ENCODE results near the gene MACROH2A1.

Gene MACROH2A1

GRCh38 chr5:135312255-135312935 is 86.6 kb downstream of the MACROH2A1 start:
- no peaks in the 10 kb centered on the region for H3K4me1 ChIP-seq (ENCODE audit: control insufficient read depth, insufficient read depth, low read length)
- no peak overlapping the region for H3K4me3 ChIP-seq (ENCODE audit: low read length in 2 of 2)
- H3K36me3 ChIP-seq (ENCODE audit: control insufficient read depth in 2 of 2, insufficient read depth in 2 of 2, low read length in 2 of 2), result no peaks in the 10 kb centered on the region
- no peaks in the 10 kb centered on the region for H3K9me3 ChIP-seq (ENCODE audit: control insufficient read depth in 2 of 2, low read length in 2 of 2)
- no peaks in the 10 kb centered on the region for H3K27me3 ChIP-seq (ENCODE audit: control insufficient read depth in 1 of 2, insufficient read depth in 2 of 2, low read length in 2 of 2)
- no peak overlapping the region for H3K27ac ChIP-seq (ENCODE audit: low read length)
- no peak overlapping the region for H3K9ac ChIP-seq (ENCODE audit: low read length in 2 of 2)

GRCh38 chr5:135310328-135310989 is 88.6 kb downstream of the MACROH2A1 start:
- Histone ChIP-seq H3K4me1 (ENCODE audit: control insufficient read depth, insufficient read depth, low read length) (no peaks in the 10 kb centered on the region), H3K9me3 (ENCODE audit: control insufficient read depth in 2 of 2, low read length in 2 of 2) (no peaks in the 10 kb centered on the region), H3K36me3 (ENCODE audit: control insufficient read depth in 2 of 2, insufficient read depth in 2 of 2, low read length in 2 of 2) (no peaks in the 10 kb centered on the region), H3K27ac (ENCODE audit: low read length) (no peak overlapping the region), H3K4me3 (ENCODE audit: low read length in 2 of 2) (no peak overlapping the region), H3K9ac (ENCODE audit: low read length in 2 of 2) (no peak overlapping the region), H3K27me3 (ENCODE audit: control insufficient read depth in 1 of 2, insufficient read depth in 2 of 2, low read length in 2 of 2) (no peaks in the 10 kb centered on the region)

- H3K4me1 ChIP-seq (ENCODE audit: control insufficient read depth, insufficient read depth, low read length), result no peaks in the 10 kb centered on the region
- H3K4me3 ChIP-seq (ENCODE audit: low read length in 2 of 2), result no peak overlapping the region
- no peaks in the 10 kb centered on the region for H3K27me3 ChIP-seq (ENCODE audit: control insufficient read depth in 1 of 2, insufficient read depth in 2 of 2, low read length in 2 of 2)
- H3K36me3 ChIP-seq (ENCODE audit: control insufficient read depth in 2 of 2, insufficient read depth in 2 of 2, low read length in 2 of 2), result no peaks in the 10 kb centered on the region
- H3K27ac ChIP-seq (ENCODE audit: low read length), result no peak overlapping the region
- no peaks in the 10 kb centered on the region for H3K9me3 ChIP-seq (ENCODE audit: control insufficient read depth in 2 of 2, low read length in 2 of 2)
- no peak overlapping the region for H3K9ac ChIP-seq (ENCODE audit: low read length in 2 of 2)
Measured at GRCh38 chr5:135309391-135310327, 89.4 kb downstream of the MACROH2A1 start.

- Histone ChIP-seq H3K9me3 (ENCODE audit: control insufficient read depth in 2 of 2, low read length in 2 of 2) (no peaks in the 10 kb centered on the region), H3K27me3 (ENCODE audit: control insufficient read depth in 1 of 2, insufficient read depth in 2 of 2, low read length in 2 of 2) (no peaks in the 10 kb centered on the region), H3K27ac (ENCODE audit: low read length) (no peak overlapping the region), H3K4me3 (ENCODE audit: low read length in 2 of 2) (no peak overlapping the region), H3K36me3 (ENCODE audit: control insufficient read depth in 2 of 2, insufficient read depth in 2 of 2, low read length in 2 of 2) (no peaks in the 10 kb centered on the region), H3K9ac (ENCODE audit: low read length in 2 of 2) (no peak overlapping the region), H3K4me1 (ENCODE audit: control insufficient read depth, insufficient read depth, low read length) (no peaks in the 10 kb centered on the region)
Measured at GRCh38 chr5:135308752-135309151, 90.3 kb downstream of the MACROH2A1 start.

- Histone ChIP-seq H3K4me1 (ENCODE audit: control insufficient read depth, insufficient read depth, low read length) (no peaks in the 10 kb centered on the region), H3K27me3 (ENCODE audit: control insufficient read depth in 1 of 2, insufficient read depth in 2 of 2, low read length in 2 of 2) (no peaks in the 10 kb centered on the region), H3K27ac (ENCODE audit: low read length) (no peak overlapping the region), H3K36me3 (ENCODE audit: control insufficient read depth in 2 of 2, insufficient read depth in 2 of 2, low read length in 2 of 2) (no peaks in the 10 kb centered on the region), H3K4me3 (ENCODE audit: low read length in 2 of 2) (no peak overlapping the region), H3K9me3 (ENCODE audit: control insufficient read depth in 2 of 2, low read length in 2 of 2) (no peaks in the 10 kb centered on the region), H3K9ac (ENCODE audit: low read length in 2 of 2) (no peak overlapping the region)
Measured at GRCh38 chr5:135308245-135308644, 90.8 kb downstream of the MACROH2A1 start.

GRCh38 chr5:135307143-135307903 is 91.7 kb downstream of the MACROH2A1 start:
- Histone ChIP-seq H3K4me3 (ENCODE audit: low read length in 2 of 2) (no peak overlapping the region), H3K9me3 (ENCODE audit: control insufficient read depth in 2 of 2, low read length in 2 of 2) (no peaks in the 10 kb centered on the region), H3K27me3 (ENCODE audit: control insufficient read depth in 1 of 2, insufficient read depth in 2 of 2, low read length in 2 of 2) (no peaks in the 10 kb centered on the region), H3K4me1 (ENCODE audit: control insufficient read depth, insufficient read depth, low read length) (no peaks in the 10 kb centered on the region), H3K27ac (ENCODE audit: low read length) (no peak overlapping the region), H3K36me3 (ENCODE audit: control insufficient read depth in 2 of 2, insufficient read depth in 2 of 2, low read length in 2 of 2) (no peaks in the 10 kb centered on the region), H3K9ac (ENCODE audit: low read length in 2 of 2) (no peak overlapping the region)

GRCh38 chr5:135306557-135306956 is 92.5 kb downstream of the MACROH2A1 start:
- Histone ChIP-seq H3K4me3 (ENCODE audit: low read length in 2 of 2) (no peak overlapping the region), H3K27ac (ENCODE audit: low read length) (no peak overlapping the region), H3K27me3 (ENCODE audit: control insufficient read depth in 1 of 2, insufficient read depth in 2 of 2, low read length in 2 of 2) (no peaks in the 10 kb centered on the region), H3K9me3 (ENCODE audit: control insufficient read depth in 2 of 2, low read length in 2 of 2) (no peaks in the 10 kb centered on the region), H3K4me1 (ENCODE audit: control insufficient read depth, insufficient read depth, low read length) (no peaks in the 10 kb centered on the region), H3K36me3 (ENCODE audit: control insufficient read depth in 2 of 2, insufficient read depth in 2 of 2, low read length in 2 of 2) (no peaks in the 10 kb centered on the region), H3K9ac (ENCODE audit: low read length in 2 of 2) (no peak overlapping the region)

- Histone ChIP-seq H3K27ac (ENCODE audit: low read length) (no peak overlapping the region), H3K36me3 (ENCODE audit: control insufficient read depth in 2 of 2, insufficient read depth in 2 of 2, low read length in 2 of 2) (no peaks in the 10 kb centered on the region), H3K9me3 (ENCODE audit: control insufficient read depth in 2 of 2, low read length in 2 of 2) (no peaks in the 10 kb centered on the region), H3K9ac (ENCODE audit: low read length in 2 of 2) (no peak overlapping the region), H3K4me1 (ENCODE audit: control insufficient read depth, insufficient read depth, low read length) (no peaks in the 10 kb centered on the region), H3K27me3 (ENCODE audit: control insufficient read depth in 1 of 2, insufficient read depth in 2 of 2, low read length in 2 of 2) (no peaks in the 10 kb centered on the region), H3K4me3 (ENCODE audit: low read length in 2 of 2) (no peak overlapping the region)
Measured at GRCh38 chr5:135304352-135305221, 94.4 kb downstream of the MACROH2A1 start.

GRCh38 chr5:135303582-135304173 is 95.4 kb downstream of the MACROH2A1 start:
- Histone ChIP-seq H3K9ac (ENCODE audit: low read length in 2 of 2) (no peak overlapping the region), H3K27ac (ENCODE audit: low read length) (no peak overlapping the region), H3K36me3 (ENCODE audit: control insufficient read depth in 2 of 2, insufficient read depth in 2 of 2, low read length in 2 of 2) (no peaks in the 10 kb centered on the region), H3K4me1 (ENCODE audit: control insufficient read depth, insufficient read depth, low read length) (no peaks in the 10 kb centered on the region), H3K27me3 (ENCODE audit: control insufficient read depth in 1 of 2, insufficient read depth in 2 of 2, low read length in 2 of 2) (no peaks in the 10 kb centered on the region), H3K4me3 (ENCODE audit: low read length in 2 of 2) (no peak overlapping the region), H3K9me3 (ENCODE audit: control insufficient read depth in 2 of 2, low read length in 2 of 2) (no peaks in the 10 kb centered on the region)
